Psoas muscle (tissue), 8 donors: ENCODE data around the gene BTLA. TPM values are rescaled to one million over a fixed set of nuclear protein-coding genes. Genes with fewer than 3 reads are reported as not detected.
"Not testable (repeated sequence)": the region's sequence is repeated elsewhere in the genome, so short reads cannot be mapped to it uniquely, and the experiment has no call there.

Experiments
- ATAC-seq, 4 donors: fragments of 200-7000 bp; cut with Tn5 transposase; one replicate each; pipeline ENCODE4 v1.9.1; 2020; ENCODE audit warnings: moderate library complexity in 3 of 4, mild to moderate bottlenecking in 2 of 4
- DNase-seq, 2 donors: peaks; one replicate each; pipeline ENCODE4 v3.0.0-alpha.2; 2020
- H3K27ac ChIP-seq: fragments of 200-600 bp; one replicate; pipeline ENCODE4 v1.8.0; 2022
- H3K27me3 ChIP-seq, 3 donors: fragments of 200-600 bp in 1 of 3; one replicate each; pipeline versions ENCODE4 v1.6.1 to v1.8.0; 2013 to 2022; ENCODE audit warnings: low read length in 2 of 3, mild to moderate bottlenecking in 2 of 3, moderate library complexity in 1 of 3; ENCODE audit not compliant: insufficient read depth in 3 of 3
- H3K36me3 ChIP-seq, 2 donors: fragments of 200-600 bp in 1 of 2; one replicate each; pipeline versions ENCODE4 v1.6.1 to v1.8.0; 2013 to 2022; ENCODE audit warnings: low read depth in 1 of 2, mild to moderate bottlenecking in 1 of 2, moderate library complexity in 1 of 2; ENCODE audit not compliant: insufficient read depth in 1 of 2
- H3K4me1 ChIP-seq: fragments of 200-600 bp; one replicate; pipeline ENCODE4 v1.8.0; 2022
- H3K4me3 ChIP-seq: fragments of 200-600 bp; one replicate; pipeline ENCODE4 v1.8.0; 2022; ENCODE audit warnings: mild to moderate bottlenecking
- H3K9me3 ChIP-seq: fragments of 200-600 bp; one replicate; pipeline ENCODE4 v1.8.0; 2022
- WGBS, 3 donors: extraction: QIAGEN DNeasy Blood & Tissue Kit; methylation state at CpG; one replicate each; pipeline versions ENCODE4 v1.1.6 to v1.1.7; 2013; 5-methylcytosine and 5-hydroxymethylcytosine counted together
- intact Hi-C, 2 donors: fragments of 100-400 bp; cut with DNase I; formaldehyde crosslinking; loops; one replicate each; pipeline versions ENCODE4 v1.11.0 to v1.14.2; 2022
- polyA plus RNA-seq, 3 donors: library from polyadenylated mRNA; stranded (reverse); fragments of 200-250 nt; gene quantifications; one replicate each; pipeline ENCODE4 v1.2.3, GENCODE V29; 2013
- total RNA-seq, 4 donors: library from RNA; stranded (reverse); fragmentation: NEBNext Ultra II Directional in 2 of 4; extraction: Animal tissue kit (Norgen Biotek cat#: 25700) in 2 of 4; gene quantifications; one replicate each; pipeline versions ENCODE4 v1.2.1 to v1.2.4, GENCODE V29; 2021 to 2023
- TF ChIP-seq, protein P1 (sequence below): fragments of 200-600 bp; IDR thresholded peaks from one replicate; pipeline ENCODE4 v1.8.0; 2022; ENCODE audit warnings: antibody characterized with exemption
- donor health status: healthy with polysubstance abuse.
- donor health status: DM: no; HTN: no; CAD: no; lungs with moderate emphysema.
- donor health status: Bipolar disorder and iron deficiency.
- donor health status: healthy.
- donor health status: DM: yes; HTN: yes; CAD: no.
- donor health status: DM: no; HTN: no; CAD: no.
- donor health status: DM: no; HTN: no; CAD: no.
- donor health status: DM: yes; HTN: yes; CAD: no.

BTLA gene
- total and polyA plus RNA-seq, 7 donors = 0.01 to 0.32 (median 0.13) TPM; not detected in 2

DNA sequence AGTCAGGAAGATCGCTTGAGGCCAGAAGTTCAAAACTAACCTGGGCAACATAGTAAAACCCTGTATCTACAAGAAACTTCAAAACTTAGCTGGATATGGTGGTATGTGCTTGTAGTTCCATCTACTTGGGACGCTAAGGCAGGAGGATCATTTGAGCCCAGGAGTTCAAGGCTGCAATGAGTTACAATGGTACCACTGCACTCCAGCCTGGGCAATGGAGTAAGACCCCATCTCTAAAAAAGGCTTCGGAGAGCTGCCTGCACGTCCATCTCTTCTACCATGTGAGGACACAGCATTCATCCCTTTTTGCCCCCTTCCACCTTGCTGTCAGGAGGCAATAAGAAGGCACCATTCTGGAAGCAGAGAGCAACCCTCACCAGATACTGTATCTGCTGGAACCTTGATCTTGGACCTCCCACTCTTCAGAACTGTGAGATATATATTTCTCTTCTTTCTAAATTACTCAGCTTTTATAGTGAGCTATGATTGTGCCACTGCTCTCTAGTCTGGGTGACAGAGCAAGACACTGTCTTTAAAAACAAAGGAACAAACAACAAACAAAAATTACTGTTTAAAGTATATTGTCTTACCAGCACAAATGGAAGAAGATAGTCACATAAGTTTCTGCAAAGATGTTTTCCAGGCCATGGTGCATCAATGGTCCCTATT is 4.2 kb upstream of the BTLA start:
- Histone ChIP-seq H3K27me3 (no peaks in the 10 kb centered on the region), H3K4me1 (no peaks in the 10 kb centered on the region), H3K27ac (no peak overlapping the region), H3K4me3 (no peak overlapping the region), H3K9me3 (no peaks in the 10 kb centered on the region), H3K36me3 (no peaks in the 10 kb centered on the region)
- no peak for DNase-seq
- intact Hi-C loops = no loop called here
- ATAC-seq = no peak
- 90 to 92% (median 91%) methylated on average over 4 of the region's 4 CpGs for WGBS, 3 donors
- TF ChIP-seq, protein P1, sequence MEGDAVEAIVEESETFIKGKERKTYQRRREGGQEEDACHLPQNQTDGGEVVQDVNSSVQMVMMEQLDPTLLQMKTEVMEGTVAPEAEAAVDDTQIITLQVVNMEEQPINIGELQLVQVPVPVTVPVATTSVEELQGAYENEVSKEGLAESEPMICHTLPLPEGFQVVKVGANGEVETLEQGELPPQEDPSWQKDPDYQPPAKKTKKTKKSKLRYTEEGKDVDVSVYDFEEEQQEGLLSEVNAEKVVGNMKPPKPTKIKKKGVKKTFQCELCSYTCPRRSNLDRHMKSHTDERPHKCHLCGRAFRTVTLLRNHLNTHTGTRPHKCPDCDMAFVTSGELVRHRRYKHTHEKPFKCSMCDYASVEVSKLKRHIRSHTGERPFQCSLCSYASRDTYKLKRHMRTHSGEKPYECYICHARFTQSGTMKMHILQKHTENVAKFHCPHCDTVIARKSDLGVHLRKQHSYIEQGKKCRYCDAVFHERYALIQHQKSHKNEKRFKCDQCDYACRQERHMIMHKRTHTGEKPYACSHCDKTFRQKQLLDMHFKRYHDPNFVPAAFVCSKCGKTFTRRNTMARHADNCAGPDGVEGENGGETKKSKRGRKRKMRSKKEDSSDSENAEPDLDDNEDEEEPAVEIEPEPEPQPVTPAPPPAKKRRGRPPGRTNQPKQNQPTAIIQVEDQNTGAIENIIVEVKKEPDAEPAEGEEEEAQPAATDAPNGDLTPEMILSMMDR = no peak

DNA sequence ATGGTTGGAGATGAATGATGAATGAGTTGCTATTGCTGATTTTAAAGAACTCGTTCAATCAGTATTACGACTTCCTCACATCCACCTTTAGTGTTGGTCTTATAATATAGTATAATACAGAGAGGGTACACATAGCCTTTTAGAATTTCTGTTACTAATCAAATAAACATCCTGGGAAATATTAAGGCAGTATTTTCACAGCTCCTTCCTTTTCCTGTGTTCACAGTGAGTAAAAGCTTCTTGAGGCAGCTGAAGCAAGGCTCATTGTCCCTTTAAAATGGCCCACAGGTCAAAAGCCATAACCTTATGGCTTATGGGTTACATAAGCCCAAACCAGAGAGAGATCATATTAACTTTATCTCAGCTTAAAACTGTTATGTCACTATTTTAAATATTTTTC is 1.3 kb upstream of the BTLA start:
- 81 to 88% (median 81%) methylated on average over 2 of the region's 2 CpGs for WGBS, 3 donors
- no peaks in the 10 kb centered on the region for H3K9me3 ChIP-seq
- no peak overlapping the region for H3K4me3 ChIP-seq
- DNase-seq (no peak), ATAC-seq (no peak)
- TF ChIP-seq, protein P1 = no peak
- H3K27me3 ChIP-seq = no peaks in the 10 kb centered on the region
- no peaks in the 10 kb centered on the region for H3K4me1 ChIP-seq
- no peaks in the 10 kb centered on the region for H3K36me3 ChIP-seq
- H3K27ac ChIP-seq = no peak overlapping the region
- intact Hi-C loops = no loop called here

DNA sequence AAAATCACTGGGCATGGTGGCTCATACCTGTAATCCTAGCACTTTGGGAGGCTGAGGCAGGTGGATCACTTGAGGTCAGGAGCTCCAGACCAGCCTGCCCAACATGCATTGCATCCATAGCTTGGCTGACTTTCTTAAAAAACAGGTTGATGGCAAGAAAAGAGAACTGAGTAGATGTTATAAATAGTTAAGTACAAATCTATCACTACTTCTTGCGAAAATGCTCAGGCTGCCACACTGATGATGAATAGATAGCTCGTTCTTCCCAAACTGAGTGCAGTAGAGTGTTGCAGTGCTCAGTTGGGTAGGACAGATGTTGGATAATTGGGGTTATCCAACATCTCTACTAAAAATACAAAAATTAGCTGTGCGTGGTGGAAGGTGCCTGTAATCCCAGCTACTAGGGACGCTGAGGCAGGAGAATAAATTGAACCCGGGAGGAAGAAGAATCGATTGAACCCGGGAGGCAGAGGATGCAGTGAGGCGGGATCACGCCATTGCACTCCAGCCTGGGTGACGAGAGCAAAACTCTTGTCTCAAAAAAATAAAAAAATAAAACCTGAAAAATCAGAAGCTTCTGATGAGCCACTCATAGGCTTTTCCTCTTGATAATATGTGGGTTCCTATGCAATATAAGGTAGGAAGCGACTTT is 1.2 kb downstream of the BTLA start:
- DNase-seq (no peak), ATAC-seq (no peak)
- Histone ChIP-seq H3K36me3 (no peaks in the 10 kb centered on the region), H3K27ac (no peak overlapping the region), H3K4me1 (no peaks in the 10 kb centered on the region), H3K27me3 (no peaks in the 10 kb centered on the region), H3K9me3 (no peaks in the 10 kb centered on the region), H3K4me3 (no peak overlapping the region)
- intact Hi-C loops = no loop called here
- TF ChIP-seq, protein P1 = no peak
- 92 to 96% (median 94%) methylated on average over 11 of the region's 11 CpGs for WGBS, 3 donors

DNA sequence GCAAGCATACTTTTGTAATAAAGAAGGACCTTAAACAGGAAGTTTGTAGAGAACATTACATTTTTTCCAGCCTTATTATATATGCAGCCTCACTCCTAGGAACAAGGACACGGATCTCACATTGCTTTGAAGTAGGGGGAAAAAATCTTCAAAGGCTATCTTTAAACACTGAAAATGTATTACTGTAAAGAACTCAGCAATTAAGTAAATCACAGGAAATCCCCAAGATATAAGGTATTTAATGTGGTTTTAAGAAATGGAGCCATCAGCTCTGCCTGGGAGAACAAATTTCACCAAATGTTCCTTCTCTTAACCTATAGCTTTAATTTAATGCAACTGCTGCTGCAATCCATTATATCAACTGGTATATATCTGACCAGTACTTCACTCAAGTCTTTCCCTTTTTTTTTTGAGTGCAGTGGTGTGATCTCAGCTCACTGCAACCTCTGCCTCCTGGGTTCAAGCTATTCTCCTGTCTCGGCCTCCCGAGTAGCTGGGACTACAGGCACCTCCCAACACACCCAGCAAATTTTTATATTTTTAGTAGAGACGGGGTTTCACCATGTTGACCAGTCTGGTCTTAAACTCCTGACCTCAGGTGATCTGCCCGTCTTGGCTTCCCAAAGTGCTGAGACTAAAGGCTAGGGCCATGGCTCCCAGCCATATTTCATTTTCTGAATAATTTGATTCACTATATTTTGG is 2.8 kb downstream of the BTLA start:
- intact Hi-C loops = no loop called here
- H3K9me3 ChIP-seq = no peaks in the 10 kb centered on the region
- no peaks in the 10 kb centered on the region for H3K36me3 ChIP-seq
- no peak overlapping the region for H3K4me3 ChIP-seq
- DNase-seq = no peak
- ATAC-seq = no peak
- TF ChIP-seq, protein P1 = no peak
- no peaks in the 10 kb centered on the region for H3K4me1 ChIP-seq
- WGBS, 3 donors = 83 to 90% (median 86%) methylated on average over 5 of the region's 5 CpGs
- no peaks in the 10 kb centered on the region for H3K27me3 ChIP-seq
- no peak overlapping the region for H3K27ac ChIP-seq

DNA sequence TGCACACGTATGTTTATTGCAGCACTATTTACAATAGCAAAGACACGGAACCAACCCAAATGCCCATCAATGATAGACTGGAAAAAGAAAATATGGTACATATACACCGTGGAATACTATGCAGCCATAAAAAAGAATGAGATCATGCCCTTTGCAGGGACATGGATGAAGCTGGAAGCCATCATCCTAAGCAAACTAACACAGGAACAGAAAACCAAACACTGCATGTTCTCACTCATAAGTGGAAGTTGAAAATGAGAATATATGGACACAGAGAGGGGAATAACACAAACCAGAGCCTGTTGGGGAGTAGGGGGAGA is 4.9 kb downstream of the BTLA start:
- H3K27ac ChIP-seq, H3K36me3 ChIP-seq, H3K27me3 ChIP-seq, intact Hi-C loops, H3K9me3 ChIP-seq, H3K4me1 ChIP-seq, H3K4me3 ChIP-seq, ATAC-seq, DNase-seq: not testable (repeated sequence)
- WGBS, 3 donors = 90 to 97% (median 95%) methylated on average over 3 of the region's 3 CpGs
